NB4 (cell line): Measurements from ENCODE around the gene TBC1D21.
A peak's percentile ranks its signal among the peaks of the same experiment; 100 is the strongest.

Experiments used
- DNase-seq: peaks from one replicate; pipeline ENCODE4 v3.0.0; 2010; ENCODE audit warnings: low read depth
- H3K4me3 ChIP-seq: one replicate; pipeline ENCODE4 v1.5.1; 2011; ENCODE audit warnings: mild to moderate bottlenecking, low read depth, low read length, moderate library complexity
- CTCF ChIP-seq: IDR thresholded peaks from one replicate; pipeline ENCODE4 v1.5.1; 2012; ENCODE audit warnings: low read depth, low read length
- MAX ChIP-seq: IDR thresholded peaks from 2 replicates; pipeline ENCODE4 v1.6.1; 2011; ENCODE audit warnings: low read depth, low read length
- MYC ChIP-seq: IDR thresholded peaks from 2 replicates; pipeline ENCODE4 v1.6.1; 2011; ENCODE audit warnings: low read depth, low read length
- POLR2A ChIP-seq: IDR thresholded peaks from 2 replicates; pipeline ENCODE4 v1.6.1; 2011; ENCODE audit warnings: mild to moderate bottlenecking; ENCODE audit not compliant: insufficient read length; ENCODE audit errors: extremely low read depth

The TBC1D21 gene

GRCh38 chr15:73844356-73844755 is 29.0 kb upstream of the TBC1D21 start:
- DNase-seq: no peak
- TF ChIP-seq CTCF (no peak), MAX (no peak), MYC (no peak), POLR2A (no peak)
- H3K4me3 ChIP-seq: no peak overlapping the region

- DNase-seq: no peak
- H3K4me3 ChIP-seq: no peak overlapping the region
- TF ChIP-seq POLR2A (no peak), CTCF (no peak), MAX (no peak), MYC (no peak)
Observed at GRCh38 chr15:73845507-73845906, 27.9 kb upstream of the TBC1D21 start.

- TF ChIP-seq MYC: no peak
- no peak for TF ChIP-seq CTCF
- TF ChIP-seq MAX: no peak
- no peak for TF ChIP-seq POLR2A
- H3K4me3 ChIP-seq: no peak overlapping the region
- DNase-seq: no peak
Observed at GRCh38 chr15:73845907-73846306, 27.5 kb upstream of the TBC1D21 start.

- TF ChIP-seq MAX: no peak
- no peak for TF ChIP-seq CTCF
- TF ChIP-seq MYC: no peak
- TF ChIP-seq POLR2A: no peak
- no peak for DNase-seq
- no peak overlapping the region for H3K4me3 ChIP-seq
Observed at GRCh38 chr15:73849641-73850040, 23.7 kb upstream of the TBC1D21 start.

- TF ChIP-seq MAX (no peak), MYC (no peak), CTCF (no peak), POLR2A (no peak)
- H3K4me3 ChIP-seq: no peak overlapping the region
- DNase-seq: no peak
Observed at GRCh38 chr15:73850228-73850627, 23.1 kb upstream of the TBC1D21 start.

- DNase-seq: peak; percentile 63
- H3K4me3 ChIP-seq: no peak overlapping the region
- no peak for TF ChIP-seq POLR2A
- TF ChIP-seq MYC: no peak
- TF ChIP-seq MAX: no peak
- TF ChIP-seq CTCF: no peak
Observed at GRCh38 chr15:73851689-73852088, 21.7 kb upstream of the TBC1D21 start.
